HepG2 (cell line): ENCODE data around the gene NDUFS1. TPM values are rescaled to one million over a fixed set of nuclear protein-coding genes. Genes with fewer than 3 reads are reported as not detected.

Experiments
- ATAC-seq: fragments of 200-7000 bp; cut with Tn5 transposase; 3 replicates; pipeline ENCODE4 v1.9.1; 2020; ENCODE audit warnings: mild to moderate bottlenecking, moderate library complexity
- BruUV-seq: library from RNA; stranded (reverse); fragments of 400-500 nt; replicated peaks from 2 replicates; lab custom pipeline; 2021; lab: Mats Ljungman, UMichigan
- CTCF ChIA-PET: fragments of 300-600 bp; formaldehyde crosslinking; extraction: SDS; loops from one replicate; lab custom pipeline; 2021; ENCODE audit warnings: low total read pairs, inconsistent platforms, low intra/inter-chr PET ratio; lab: Yijun Ruan, JAX
- POLR2A ChIA-PET: fragments of 350-600 bp; sonication (Branson Sonifier 250); formaldehyde crosslinking; loops from one replicate; lab custom pipeline; 2020; ENCODE audit warnings: antibody characterized with exemption, inconsistent platforms; lab: Yijun Ruan, JAX
- DNase-seq: peaks from one replicate; pipeline ENCODE4 v3.0.0-alpha.2; 2015; ENCODE audit warnings: low spot score
- FAIRE-seq: peaks from 3 replicates; lab custom pipeline; 2011; peaks lifted over from hg19 to GRCh38; lab: Jason Lieb, UNC
- H2AFZ ChIP-seq: one replicate; pipeline ENCODE4 v1.6.1; 2011; ENCODE audit warnings: low read length, inconsistent platforms
- H3K27ac ChIP-seq: fragments of 300-600 bp; 3 replicates; pipeline ENCODE4 v1.8.0; 2011; ENCODE audit warnings: mixed run types, mild to moderate bottlenecking, mixed read lengths, low read length, inconsistent platforms; ENCODE audit not compliant: insufficient read depth; ENCODE audit errors: extremely low read length
- H3K27me3 ChIP-seq, 2 experiments: fragments of 200-600 bp in 1 of 2; 2 replicates in 1 of 2; 3 replicates in 1 of 2; pipeline versions ENCODE4 v1.6.0 to v1.8.0; 2011; ENCODE audit warnings: low read length in 2 of 2, mild to moderate bottlenecking in 2 of 2, moderate library complexity in 2 of 2, inconsistent platforms in 1 of 2; ENCODE audit not compliant: insufficient read depth in 2 of 2, control insufficient read depth in 1 of 2
- H3K36me3 ChIP-seq, 2 experiments: fragments of 200-600 bp in 1 of 2; replicated peaks in 1 of 2; 2 replicates in 1 of 2; 3 replicates in 1 of 2; pipeline versions ENCODE4 v1.5.1 to v1.8.0; 2011; ENCODE audit warnings: low read length in 2 of 2, inconsistent platforms in 1 of 2; ENCODE audit not compliant: insufficient read depth in 2 of 2, control insufficient read depth in 1 of 2
- H3K4me1 ChIP-seq: 2 replicates; pipeline ENCODE4 v1.5.1; 2012; ENCODE audit warnings: low read length, inconsistent platforms; ENCODE audit not compliant: insufficient read depth
- H3K4me2 ChIP-seq: 2 replicates; pipeline ENCODE4 v1.6.0; 2011; ENCODE audit warnings: low read depth, low read length, inconsistent platforms
- H3K4me3 ChIP-seq, 3 experiments: fragments of 200-600 bp in 1 of 3; sonication (generic), shearing (Covaris generic) in 1 of 3; replicated peaks in 1 of 3; 2 replicates each; pipeline ENCODE4 v1.5.1; 2011 to 2016; ENCODE audit warnings: low read length in 3 of 3, inconsistent platforms in 2 of 3, low read depth in 2 of 3, mild to moderate bottlenecking in 2 of 3, control low read depth in 1 of 3, mixed read lengths in 1 of 3; ENCODE audit not compliant: insufficient read depth in 1 of 3
- H3K79me2 ChIP-seq: one replicate; pipeline ENCODE4 v1.6.1; 2011; ENCODE audit warnings: low read length, inconsistent platforms; ENCODE audit not compliant: insufficient read depth
- H3K9ac ChIP-seq: 2 replicates; pipeline ENCODE4 v1.6.0; 2011; ENCODE audit warnings: mild to moderate bottlenecking, low read depth, low read length, inconsistent platforms; ENCODE audit not compliant: insufficient read depth
- H3K9me3 ChIP-seq: 2 replicates; pipeline ENCODE4 v1.5.1; 2012; ENCODE audit warnings: mild to moderate bottlenecking, low read length
- H4K20me1 ChIP-seq: 2 replicates; pipeline ENCODE4 v1.6.0; 2011; ENCODE audit warnings: inconsistent platforms, mild to moderate bottlenecking, low read length, moderate library complexity; ENCODE audit not compliant: insufficient read depth
- CENPX ChIP-seq: sonication (generic); formaldehyde crosslinking; IDR thresholded peaks from 2 replicates; pipeline ENCODE4 v1.9.0; 2021; ENCODE audit warnings: mild to moderate bottlenecking, missing genetic modification reagents, moderate library complexity
- CHD2 ChIP-seq: IDR thresholded peaks from 2 replicates; pipeline ENCODE4 v1.6.1; 2011; ENCODE audit warnings: low read depth, low read length, improper control_type of control experiment
- FOSL1 ChIP-seq: sonication (generic); formaldehyde crosslinking; IDR thresholded peaks from 2 replicates; pipeline ENCODE4 v1.9.0; 2021; ENCODE audit warnings: missing genetic modification reagents, borderline replicate concordance
- GABPA ChIP-seq, 2 experiments: IDR thresholded peaks; 2 replicates each; pipeline ENCODE4 v1.6.1; 2011 to 2016; ENCODE audit warnings: low read depth in 2 of 2, low read length in 1 of 2, missing biosample characterization in 1 of 2, missing genetic modification characterization in 1 of 2
- GFI1 ChIP-seq: sonication (generic); formaldehyde crosslinking; IDR thresholded peaks from 2 replicates; pipeline ENCODE4 v1.5.0; 2020; ENCODE audit warnings: missing genetic modification reagents, mild to moderate bottlenecking, borderline replicate concordance
- IRF2 ChIP-seq: IDR thresholded peaks from 2 replicates; pipeline ENCODE4 v1.6.1; 2018; ENCODE audit warnings: missing genetic modification reagents, missing compliant biosample characterization
- MTF2 ChIP-seq: sonication (generic); formaldehyde crosslinking; IDR thresholded peaks from 2 replicates; pipeline ENCODE4 v1.5.0; 2020; ENCODE audit warnings: missing genetic modification reagents, borderline replicate concordance
- NFKB2 ChIP-seq: sonication (generic); formaldehyde crosslinking; IDR thresholded peaks from 2 replicates; pipeline ENCODE4 v1.4.0; 2020; ENCODE audit warnings: missing genetic modification reagents, borderline replicate concordance
- NONO ChIP-seq, 2 experiments: fragments of 450-650 bp in 1 of 2; sonication (generic) in 1 of 2; formaldehyde crosslinking in 1 of 2; IDR thresholded peaks in 1 of 2; conservative IDR thresholded peaks in 1 of 2; 2 replicates each; pipeline versions ENCODE4 v1.6.1 to v1.8.0; 2017 to 2022; ENCODE audit warnings: mild to moderate bottlenecking in 1 of 2, missing genetic modification reagents in 1 of 2, moderate library complexity in 1 of 2
- PAF1 ChIP-seq: IDR thresholded peaks from 2 replicates; pipeline ENCODE4 v1.6.1; 2016; ENCODE audit warnings: missing genetic modification reagents, missing compliant biosample characterization
- PBX2 ChIP-seq: IDR thresholded peaks from 2 replicates; pipeline ENCODE4 v1.6.1; 2016; ENCODE audit warnings: control low read depth
- SP2 ChIP-seq: sonication (generic); formaldehyde crosslinking; IDR thresholded peaks from 2 replicates; pipeline ENCODE4 v1.5.1; 2020; ENCODE audit warnings: mild to moderate bottlenecking, missing genetic modification reagents
- ZNF101 ChIP-seq: sonication (generic); formaldehyde crosslinking; IDR thresholded peaks from 2 replicates; pipeline ENCODE4 v1.4.0; 2020; ENCODE audit warnings: mild to moderate bottlenecking, low read depth, missing genetic modification reagents, borderline replicate concordance
- ZNF225 ChIP-seq: sonication (generic); formaldehyde crosslinking; IDR thresholded peaks from 2 replicates; pipeline ENCODE4 v1.4.0; 2020; ENCODE audit warnings: mild to moderate bottlenecking, missing genetic modification reagents
- ZNF30 ChIP-seq: sonication (generic); formaldehyde crosslinking; IDR thresholded peaks from 2 replicates; pipeline ENCODE4 v1.5.0; 2020; ENCODE audit warnings: mild to moderate bottlenecking, missing genetic modification reagents
- ZNF326 ChIP-seq: sonication (generic); formaldehyde crosslinking; IDR thresholded peaks from 2 replicates; pipeline ENCODE4 v1.4.0; 2020; ENCODE audit warnings: missing genetic modification reagents, borderline replicate concordance
- ZNF709 ChIP-seq: sonication (generic); formaldehyde crosslinking; IDR thresholded peaks from 2 replicates; pipeline ENCODE4 v1.5.0; 2020; ENCODE audit warnings: mild to moderate bottlenecking, missing genetic modification reagents
- ZNF839 ChIP-seq: sonication (generic); formaldehyde crosslinking; IDR thresholded peaks from 2 replicates; pipeline ENCODE4 v1.4.0; 2020; ENCODE audit warnings: missing genetic modification reagents, mild to moderate bottlenecking, borderline replicate concordance
- WGBS: methylation state at CpG from one replicate; pipeline ENCODE4 v1.1.6; 2017; ENCODE audit warnings: low lambda C conversion rate; 5-methylcytosine and 5-hydroxymethylcytosine counted together
- in situ Hi-C: cut with HindIII; loops from 2 replicates; pipeline ENCODE4 v1.10.0; 2017; ENCODE audit warnings: low pct_unique_long_range_greater_than_20kb; ENCODE audit not compliant: extremely low pct_ligation_motif_present
- intact Hi-C: fragments of 100-400 bp; cut with micrococcal nuclease; formaldehyde crosslinking; loops from one replicate; pipeline ENCODE4 v1.10.0; 2022; ENCODE audit not compliant: unreplicated experiment
- polyA plus RNA-seq, 8 experiments: library from polyadenylated mRNA; depleted of rRNA in 3 of 8; stranded (reverse) in 7 of 8; unstranded in 1 of 8; fragments of >200 nt; fragmentation: Illumina TruSeq in 4 of 8; extraction: Trizol in 4 of 8; gene quantifications; 2 replicates each; pipeline versions ENCODE4 v1.2.1 to v1.2.3, GENCODE V29; 2011 to 2016; ENCODE audit warnings: low read depth in 4 of 8, missing spikeins in 1 of 8, mixed read lengths in 1 of 8; ENCODE audit not compliant: insufficient read depth in 1 of 8
- total RNA-seq, 5 experiments: library from RNA; depleted of rRNA; stranded (reverse); fragments of >200 nt; fragmentation: Illumina TruSeq; extraction: Trizol; gene quantifications; 2 replicates each; pipeline ENCODE4 v1.2.3, GENCODE V29; 2016; ENCODE audit warnings: low read depth in 1 of 5
- TF ChIP-seq, protein P1 (sequence below): IDR thresholded peaks from 2 replicates; pipeline ENCODE4 v1.6.1; 2016; ENCODE audit warnings: low read depth, control low read depth

NDUFS1 gene
- total and polyA plus RNA-seq, 2 of the 13 experiments (the other 11 are each of a cell fraction or from before 2014, with no cell fraction given): 139 to 242 TPM

- ChIA-PET CTCF (no interaction called here), POLR2A (no interaction called here)
- no peak for DNase-seq
- peaks cover 30 to 86% of the 10 kb centered on the region in 2 experiments for H3K36me3 ChIP-seq
- intact Hi-C loops: no loop called here
- no peaks in the 10 kb centered on the region for H3K9me3 ChIP-seq
- no peak overlapping the region for H3K4me2 ChIP-seq
- H4K20me1 ChIP-seq: no peaks in the 10 kb centered on the region
- no peak overlapping the region for H3K9ac ChIP-seq
- no peaks in the 10 kb centered on the region for H3K79me2 ChIP-seq
- no peaks in the 10 kb centered on the region for H3K27me3 ChIP-seq
- no TSS peak for BruUV-seq
- TF ChIP-seq CENPX (CRISPR knock-in tag) (no peak), NFKB2 (CRISPR knock-in tag) (no peak), ZNF225 (CRISPR knock-in tag) (no peak), ZNF101 (CRISPR knock-in tag) (no peak), IRF2 (CRISPR knock-in tag) (no peak), ZNF30 (CRISPR knock-in tag) (no peak), GFI1 (CRISPR knock-in tag) (no peak), SP2 (CRISPR knock-in tag) (no peak), ZNF839 (CRISPR knock-in tag) (no peak), GABPA (IDR thresholded peaks at IDR 0.05; ENCODE audit: low read depth, low read length) (no peak), GABPA (CRISPR knock-in tag; IDR thresholded peaks at IDR 0.05; ENCODE audit: low read depth) (no peak)
- TF ChIP-seq, all 625 proteins: peak for 0
- FAIRE-seq (no peak), ATAC-seq (no peak)
- in situ Hi-C loops: no loop called here
- WGBS: 87% methylated on average over 5 of the region's 5 CpGs
- H2AFZ ChIP-seq: no peak overlapping the region
- H3K27ac ChIP-seq: no peak overlapping the region
- H3K4me3 ChIP-seq: no peak overlapping the region
- no peaks in the 10 kb centered on the region for H3K4me1 ChIP-seq
Observed at GRCh38 chr2:206145665-206146064, 13.6 kb downstream of the NDUFS1 start.

DNA sequence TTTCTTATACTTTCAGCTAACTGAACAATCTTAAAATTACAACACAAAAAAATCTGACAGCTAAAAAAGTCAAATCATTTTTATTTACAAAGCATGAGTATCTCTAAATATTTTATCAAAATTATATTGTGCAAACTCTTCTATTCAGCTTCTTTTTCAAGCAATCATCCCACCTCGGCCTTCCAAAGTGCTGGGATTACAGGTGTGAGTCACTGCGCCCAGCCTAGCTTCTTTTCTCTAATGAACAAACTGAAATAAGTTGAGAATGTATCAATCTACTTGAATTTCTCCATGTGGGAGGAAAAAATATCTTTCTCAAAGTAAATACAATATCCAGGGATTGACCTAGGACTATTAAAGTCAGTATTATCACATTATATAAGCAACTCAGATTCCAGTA lies 14.9 kb downstream of the NDUFS1 start:
- DNase-seq (no peak), ATAC-seq (no peak), FAIRE-seq (no peak)
- ChIA-PET POLR2A (no interaction called here), CTCF (no interaction called here)
- no TSS peak for BruUV-seq
- Histone ChIP-seq H3K79me2 (no peaks in the 10 kb centered on the region), H3K36me3 (peaks cover 29 to 86% of the 10 kb centered on the region in 2 experiments), H3K4me3 (no peak overlapping the region), H3K27ac (no peak overlapping the region), H4K20me1 (no peaks in the 10 kb centered on the region), H3K27me3 (no peaks in the 10 kb centered on the region), H3K9ac (no peak overlapping the region), H3K4me2 (no peak overlapping the region), H3K9me3 (no peaks in the 10 kb centered on the region), H2AFZ (no peak overlapping the region), H3K4me1 (no peaks in the 10 kb centered on the region)
- in situ Hi-C loops (no loop called here), intact Hi-C loops (no loop called here)
- 97% methylated on average over 2 of the region's 2 CpGs for WGBS
- TF ChIP-seq PAF1 (CRISPR knock-in tag) (no peak), CHD2 (no peak), NONO (IDR thresholded peaks at IDR 0.05) (no peak), NONO (CRISPR knock-in tag; conservative IDR thresholded peaks at IDR 0.05) (no peak), ZNF709 (CRISPR knock-in tag) (no peak), FOSL1 (CRISPR knock-in tag) (no peak), PBX2 (CRISPR knock-in tag) (no peak), MTF2 (CRISPR knock-in tag) (no peak), ZNF326 (CRISPR knock-in tag) (no peak)
- TF ChIP-seq, protein P1, sequence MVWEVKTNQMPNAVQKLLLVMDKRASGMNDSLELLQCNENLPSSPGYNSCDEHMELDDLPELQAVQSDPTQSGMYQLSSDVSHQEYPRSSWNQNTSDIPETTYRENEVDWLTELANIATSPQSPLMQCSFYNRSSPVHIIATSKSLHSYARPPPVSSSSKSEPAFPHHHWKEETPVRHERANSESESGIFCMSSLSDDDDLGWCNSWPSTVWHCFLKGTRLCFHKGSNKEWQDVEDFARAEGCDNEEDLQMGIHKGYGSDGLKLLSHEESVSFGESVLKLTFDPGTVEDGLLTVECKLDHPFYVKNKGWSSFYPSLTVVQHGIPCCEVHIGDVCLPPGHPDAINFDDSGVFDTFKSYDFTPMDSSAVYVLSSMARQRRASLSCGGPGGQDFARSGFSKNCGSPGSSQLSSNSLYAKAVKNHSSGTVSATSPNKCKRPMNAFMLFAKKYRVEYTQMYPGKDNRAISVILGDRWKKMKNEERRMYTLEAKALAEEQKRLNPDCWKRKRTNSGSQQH: no peak
